Measurements from ENCODE around the gene SH3RF3.

The SH3RF3 gene

DNA sequence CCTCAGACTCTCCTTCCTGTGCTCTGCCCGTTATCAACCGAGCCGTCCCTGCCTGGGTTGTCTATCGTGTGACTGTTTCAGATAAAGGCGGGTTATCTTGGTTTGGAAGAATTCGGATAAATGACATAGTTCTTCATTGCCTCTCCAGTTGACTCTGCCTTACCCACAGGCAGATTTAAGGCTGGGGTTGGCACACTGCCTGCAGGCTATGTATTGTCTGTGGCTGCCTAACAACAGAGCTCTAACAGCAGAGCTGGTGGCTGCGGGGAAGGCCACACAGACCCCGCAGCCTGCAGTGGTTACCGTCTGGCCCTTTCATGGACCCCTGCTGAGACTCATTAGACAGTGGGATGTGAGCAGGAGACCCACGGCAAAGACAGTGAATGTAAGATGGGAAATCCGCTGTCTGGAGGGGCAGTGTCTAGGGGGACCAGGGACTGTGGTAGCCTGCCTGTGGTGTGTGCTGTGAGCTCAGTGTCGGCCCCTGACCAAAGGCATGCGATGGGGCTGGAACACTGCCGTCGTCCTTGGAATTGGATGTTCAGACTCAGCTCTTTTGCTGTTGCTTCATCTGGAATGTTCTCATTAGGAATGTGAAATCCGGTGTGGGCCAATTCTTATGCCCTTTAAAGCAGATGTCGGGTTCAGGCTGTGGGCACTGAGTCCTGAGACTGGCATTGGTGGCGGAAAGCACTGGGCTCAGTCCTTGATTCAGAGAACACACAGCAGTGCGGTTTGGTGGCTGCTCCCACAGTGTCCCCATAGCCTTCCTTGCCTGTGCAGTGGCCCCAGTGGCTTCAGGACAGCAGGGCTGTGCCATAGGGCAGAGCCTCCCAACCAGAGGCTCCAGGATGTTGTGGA lies 44.5 kb downstream of the SH3RF3 start:
- H3K27ac ChIP-seq: peak overlapping the region; percentile 92 to 96
- DNase-seq (ENCODE audit: low spot score): peak; percentile 96
- TF ChIP-seq, protein P1, sequence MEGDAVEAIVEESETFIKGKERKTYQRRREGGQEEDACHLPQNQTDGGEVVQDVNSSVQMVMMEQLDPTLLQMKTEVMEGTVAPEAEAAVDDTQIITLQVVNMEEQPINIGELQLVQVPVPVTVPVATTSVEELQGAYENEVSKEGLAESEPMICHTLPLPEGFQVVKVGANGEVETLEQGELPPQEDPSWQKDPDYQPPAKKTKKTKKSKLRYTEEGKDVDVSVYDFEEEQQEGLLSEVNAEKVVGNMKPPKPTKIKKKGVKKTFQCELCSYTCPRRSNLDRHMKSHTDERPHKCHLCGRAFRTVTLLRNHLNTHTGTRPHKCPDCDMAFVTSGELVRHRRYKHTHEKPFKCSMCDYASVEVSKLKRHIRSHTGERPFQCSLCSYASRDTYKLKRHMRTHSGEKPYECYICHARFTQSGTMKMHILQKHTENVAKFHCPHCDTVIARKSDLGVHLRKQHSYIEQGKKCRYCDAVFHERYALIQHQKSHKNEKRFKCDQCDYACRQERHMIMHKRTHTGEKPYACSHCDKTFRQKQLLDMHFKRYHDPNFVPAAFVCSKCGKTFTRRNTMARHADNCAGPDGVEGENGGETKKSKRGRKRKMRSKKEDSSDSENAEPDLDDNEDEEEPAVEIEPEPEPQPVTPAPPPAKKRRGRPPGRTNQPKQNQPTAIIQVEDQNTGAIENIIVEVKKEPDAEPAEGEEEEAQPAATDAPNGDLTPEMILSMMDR (IDR thresholded peaks at IDR 0.05): no peak
- H3K4me3 ChIP-seq: peak overlapping the region; percentile 49

DNA sequence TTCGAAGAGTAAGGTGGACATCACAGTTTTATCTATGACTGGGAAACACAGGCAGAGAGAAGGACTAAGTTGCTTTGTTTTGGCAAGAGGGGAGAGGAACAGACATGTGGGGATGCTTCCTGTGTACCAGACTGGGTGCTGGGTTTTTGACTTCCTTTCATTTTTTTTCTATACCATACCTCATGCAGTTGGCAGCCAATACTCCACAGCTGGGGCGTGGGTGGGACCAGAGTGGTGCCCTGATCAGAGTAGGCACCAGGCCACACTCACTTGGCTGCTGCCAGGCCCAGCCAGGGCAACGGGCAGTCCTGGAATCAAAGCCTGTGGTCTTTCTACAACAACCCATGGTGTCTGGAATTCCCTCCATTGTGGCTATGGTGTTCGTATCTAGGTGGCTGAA lies 45.2 kb downstream of the SH3RF3 start:
- no peak for DNase-seq (ENCODE audit: low spot score)
- TF ChIP-seq, protein P1 (IDR thresholded peaks at IDR 0.05): no peak
- Histone ChIP-seq H3K4me3 (no peak overlapping the region), H3K27ac (peak overlapping the region; percentile 92 to 96)

DNA sequence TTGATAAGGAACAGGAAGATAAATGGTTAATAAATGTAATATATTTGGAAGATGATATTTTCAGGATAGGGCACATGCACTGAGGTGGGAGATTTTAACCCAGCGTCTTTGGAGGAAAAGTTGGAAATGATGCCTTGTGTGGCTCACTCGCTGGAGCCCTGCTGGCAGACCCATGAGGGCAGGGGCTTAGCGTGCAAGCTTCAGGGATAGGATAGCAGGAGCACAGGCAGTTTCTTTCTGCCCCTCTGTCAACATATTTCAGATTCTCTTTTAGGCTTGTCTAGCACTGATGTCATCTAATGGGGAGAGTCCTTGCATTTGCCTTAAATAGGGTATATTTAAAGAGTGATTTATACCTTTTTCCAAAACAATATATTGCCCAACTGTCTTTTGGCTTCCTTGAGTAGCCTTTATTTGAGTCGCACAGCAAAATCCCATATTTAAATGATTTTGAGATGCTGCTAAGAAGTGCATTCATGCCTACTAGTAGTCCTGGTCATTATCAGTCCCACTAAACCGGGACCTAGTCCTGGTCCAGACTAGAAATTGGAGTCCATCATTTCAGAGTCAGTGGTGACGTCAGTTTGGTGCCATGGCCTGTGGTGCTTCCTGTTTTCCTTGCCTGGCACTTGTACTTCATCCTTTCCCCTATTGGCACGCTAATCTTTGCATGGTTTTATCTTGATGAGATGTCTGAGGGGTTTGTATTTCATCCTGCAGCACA lies 45.8 kb downstream of the SH3RF3 start:
- TF ChIP-seq, protein P1 (IDR thresholded peaks at IDR 0.05): no peak
- no peak for DNase-seq (ENCODE audit: low spot score)
- Histone ChIP-seq H3K27ac (peak overlapping the region; percentile 92 to 96), H3K4me3 (no peak overlapping the region)

DNA sequence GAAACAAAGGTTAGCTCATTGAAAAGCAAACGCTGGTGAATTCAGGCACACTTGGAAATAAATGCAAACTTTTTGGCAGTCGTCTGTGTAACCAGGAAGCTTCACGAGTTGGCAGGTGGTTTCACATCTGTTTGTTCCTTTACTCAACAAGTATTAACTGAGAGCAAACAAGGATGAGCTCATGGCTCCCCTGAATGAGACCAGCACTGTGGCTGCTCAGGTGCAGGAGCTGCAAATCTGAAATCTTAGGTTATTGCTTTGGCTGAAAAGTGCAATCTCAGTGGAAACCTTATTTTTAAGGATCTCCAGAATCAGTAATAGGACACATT lies 46.3 kb downstream of the SH3RF3 start:
- TF ChIP-seq, protein P1 (IDR thresholded peaks at IDR 0.05): no peak
- peak overlapping the region; percentile 92 to 96 for H3K27ac ChIP-seq
- H3K4me3 ChIP-seq: no peak overlapping the region
- no peak for DNase-seq (ENCODE audit: low spot score)

GRCh38 chr2:109176928-109177327 lies 47.9 kb downstream of the SH3RF3 start:
- H3K4me3 ChIP-seq: no peak overlapping the region
- H3K27ac ChIP-seq: peak overlapping the region; percentile 2 to 51
- TF ChIP-seq, protein P1 (IDR thresholded peaks at IDR 0.05): no peak
- DNase-seq (ENCODE audit: low spot score): no peak

- peak overlapping the region in 1 of 2 donors; percentile 51 for H3K27ac ChIP-seq
- H3K4me3 ChIP-seq: no peak overlapping the region
- no peak for DNase-seq (ENCODE audit: low spot score)
- TF ChIP-seq, protein P1 (IDR thresholded peaks at IDR 0.05): no peak
These were observed 48.6 kb downstream of the SH3RF3 start for GRCh38 chr2:109177635-109178034.
